Tibial nerve (tissue), 3 donors: Measurements from ENCODE around the gene ANKMY1.

Source experiments
- CTCF ChIP-seq, 5 experiments: fragments of 200-600 bp in 3 of 5; fragments of 450-650 bp in 2 of 5; sonication (generic) in 3 of 5; IDR thresholded peaks; one replicate each; pipeline ENCODE4 v1.5.1; 2016 to 2019; ENCODE audit warnings: antibody characterized with exemption in 5 of 5, mild to moderate bottlenecking in 3 of 5, moderate library complexity in 2 of 5
- POLR2A ChIP-seq, 2 donors: fragments of 450-650 bp; IDR thresholded peaks; one replicate each; pipeline ENCODE4 v1.6.1; 2017; ENCODE audit warnings: antibody characterized with exemption in 2 of 2, mild to moderate bottlenecking in 2 of 2, moderate library complexity in 2 of 2

- TF ChIP-seq CTCF (IDR thresholded peaks at IDR 0.05) (no peak), POLR2A (IDR thresholded peaks at IDR 0.05) (no peak)
These were observed 35.4 kb upstream of the ANKMY1 start for GRCh38 chr2:240593026-240593702.
